Naive thymus-derived CD8-positive, alpha-beta T cell (primary cell): ENCODE measurements around the gene IL1RAPL2. TPM values are rescaled to one million over a fixed set of nuclear protein-coding genes. Genes with fewer than 3 reads are reported as not detected.
"Not testable (repeated sequence)": the region's sequence is repeated elsewhere in the genome, so short reads cannot be mapped to it uniquely, and the experiment has no call there.

Source experiments
- ATAC-seq, 2 donors: fragments of 150-1000 bp; cut with Tn5 transposase in 1 of 2; sonication (Bioruptor Pico), chemical (Tn5 transposase) in 1 of 2; 1 replicate in 1 of 2; 2 replicates in 1 of 2; pipeline ENCODE4 v1.10.0; 2021; ENCODE audit warnings: mild to moderate bottlenecking in 2 of 2, moderate library complexity in 2 of 2
- POLR2A ChIA-PET: fragments of 350-600 bp; sonication (Branson Sonifier 250); formaldehyde crosslinking; loops from one replicate; lab custom pipeline; 2021; ENCODE audit warnings: antibody characterized with exemption; lab: Charles Lee
- DNase-seq, 10 donors: peaks; one replicate each; pipeline versions ENCODE4 v3.0.0 to v3.0.0-alpha.2; 2020 to 2022
- H3K27ac Mint-ChIP-seq, 10 donors: one replicate each; pipeline ENCODE4 v1.8.0; 2020 to 2022; ENCODE audit warnings: mild to moderate bottlenecking in 10 of 10, mixed read lengths in 10 of 10, moderate library complexity in 4 of 10, inconsistent platforms in 1 of 10
- H3K27me3 Mint-ChIP-seq, 5 donors: one replicate each; pipeline ENCODE4 v1.8.0; 2021 to 2022; ENCODE audit warnings: mixed read lengths in 5 of 5
- H3K36me3 Mint-ChIP-seq, 3 donors: one replicate each; pipeline ENCODE4 v1.8.0; 2020 to 2022; ENCODE audit warnings: mixed read lengths in 3 of 3, mild to moderate bottlenecking in 2 of 3, inconsistent platforms in 1 of 3
- H3K4me1 Mint-ChIP-seq, 4 donors: one replicate each; pipeline ENCODE4 v1.8.0; 2021 to 2022; ENCODE audit warnings: mixed read lengths in 4 of 4
- H3K4me3 Mint-ChIP-seq, 10 donors: one replicate each; pipeline ENCODE4 v1.8.0; 2020 to 2022; ENCODE audit warnings: mild to moderate bottlenecking in 10 of 10, mixed read lengths in 10 of 10, moderate library complexity in 6 of 10, inconsistent platforms in 1 of 10
- H3K9me3 Mint-ChIP-seq, 9 donors: one replicate each; pipeline ENCODE4 v1.8.0; 2020 to 2022; ENCODE audit warnings: mixed read lengths in 9 of 9, mild to moderate bottlenecking in 3 of 9, inconsistent platforms in 1 of 9, moderate library complexity in 1 of 9
- polyA plus RNA-seq, 3 donors: library from polyadenylated mRNA; unstranded; fragments of 300-500 nt; fragmentation: Illumina TruSeq; gene quantifications; one replicate each; pipeline ENCODE4 v1.2.3, GENCODE V29; 2021
- total RNA-seq, 8 experiments: library from RNA in 2 of 8; stranded (reverse) in 2 of 8; gene quantifications; one replicate each; pipeline ENCODE4 v1.2.3 and lab custom pipeline; 2021 to 2026

Gene IL1RAPL2
- total and polyA plus RNA-seq, 5 experiments from 2014 or later: not detected

DNA sequence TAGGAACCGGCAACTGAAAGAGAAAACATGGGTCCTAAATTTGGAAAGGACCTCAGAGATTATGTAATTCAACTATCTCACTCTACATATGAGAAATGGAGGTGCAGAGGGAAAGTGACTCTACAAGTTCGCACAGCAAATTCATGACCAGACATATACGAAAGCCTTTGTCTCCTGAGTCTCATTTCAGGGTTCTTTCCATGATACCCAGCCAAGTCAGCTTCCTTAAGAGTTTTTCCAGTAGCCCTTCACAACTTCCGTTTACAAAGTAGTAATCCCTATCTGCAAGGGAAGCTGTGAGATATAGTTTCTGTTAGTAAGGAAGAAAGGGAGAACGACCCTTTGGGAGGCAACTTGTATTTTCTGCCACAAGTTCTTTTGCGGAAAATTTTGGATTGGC is 543.9 kb downstream of the IL1RAPL2 start:
- Mint-ChIP-seq H3K4me3 (no peak overlapping the region), H3K27me3 (no peaks in the 10 kb centered on the region), H3K27ac (no peak overlapping the region), H3K4me1 (no peaks in the 10 kb centered on the region), H3K9me3 (peaks cover 0 to 10% (median 0%) of the 10 kb centered on the region in 9 donors), H3K36me3 (no peaks in the 10 kb centered on the region)
- no peak for DNase-seq
- ATAC-seq: no peak
- POLR2A ChIA-PET: no interaction called here

DNA sequence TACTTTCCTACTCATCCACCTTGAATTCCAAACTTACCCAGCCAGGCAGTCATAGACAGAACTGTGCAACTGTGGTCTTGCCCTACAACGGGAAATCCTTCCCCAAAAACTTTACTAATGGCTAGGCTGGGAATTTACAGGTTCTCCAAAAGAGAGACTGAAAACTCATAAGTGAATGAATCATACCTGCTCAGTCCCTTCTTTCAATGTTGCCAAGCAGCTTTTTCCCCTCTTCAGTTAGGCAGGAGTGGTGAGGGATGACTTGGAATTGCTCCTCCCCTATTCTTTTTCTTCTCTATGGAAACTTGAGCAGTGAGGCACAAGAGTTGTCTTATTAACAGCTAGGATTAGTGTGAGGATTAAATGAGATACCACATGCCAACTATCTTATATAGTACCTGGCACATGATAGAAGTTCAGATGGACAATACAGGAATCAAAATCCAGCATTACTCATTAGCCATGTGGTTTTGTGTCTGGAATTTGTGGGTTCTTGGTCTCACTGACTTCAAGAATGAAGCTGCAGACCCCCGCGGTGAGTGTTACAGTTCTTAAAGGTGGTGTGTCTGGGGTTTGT is 548.6 kb downstream of the IL1RAPL2 start:
- Mint-ChIP-seq H3K27me3 (no peaks in the 10 kb centered on the region), H3K4me1 (no peaks in the 10 kb centered on the region), H3K27ac (no peak overlapping the region), H3K36me3 (no peaks in the 10 kb centered on the region), H3K4me3 (no peak overlapping the region), H3K9me3 (no peaks in the 10 kb centered on the region)
- ATAC-seq (no peak), DNase-seq (no peak)
- POLR2A ChIA-PET: no interaction called here

DNA sequence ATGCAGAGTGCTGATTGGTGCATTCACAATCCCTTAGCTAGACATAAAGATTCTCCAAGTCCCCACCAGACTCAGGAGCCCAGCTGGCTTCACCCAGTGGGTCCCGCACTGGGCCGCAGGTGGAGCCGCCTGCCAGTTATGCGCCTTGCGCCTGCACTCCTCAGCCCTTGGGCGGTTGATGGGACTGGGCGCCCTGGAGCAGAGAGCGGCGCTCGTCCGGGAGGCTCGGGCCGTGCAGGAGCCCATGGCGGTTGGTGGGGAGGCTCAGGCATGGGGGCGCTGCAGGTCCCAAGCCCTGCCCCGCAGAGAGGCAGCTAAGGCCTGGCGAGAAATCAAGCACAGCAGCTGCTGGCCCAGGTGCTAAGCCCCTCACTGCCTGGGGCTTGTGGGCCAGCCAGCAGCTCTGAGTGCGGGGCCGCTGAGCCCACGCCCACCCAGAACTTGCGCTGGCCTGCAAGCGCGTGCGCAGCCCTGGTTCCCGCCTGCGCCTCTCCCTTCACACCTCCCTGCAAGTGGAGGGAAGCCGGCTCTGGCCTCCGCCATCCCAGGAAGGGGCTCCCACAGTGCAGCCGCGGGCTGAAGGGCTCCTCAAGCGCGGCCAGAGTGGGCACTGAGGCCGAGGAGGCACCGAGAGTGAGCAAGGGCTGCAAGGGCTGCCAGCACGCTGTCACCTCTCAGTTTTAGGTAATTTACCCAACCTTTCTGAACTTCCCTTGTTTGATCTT is 549.8 kb downstream of the IL1RAPL2 start:
- H3K27me3 Mint-ChIP-seq, DNase-seq, H3K36me3 Mint-ChIP-seq, H3K9me3 Mint-ChIP-seq, POLR2A ChIA-PET, H3K4me3 Mint-ChIP-seq, H3K27ac Mint-ChIP-seq, H3K4me1 Mint-ChIP-seq, ATAC-seq: not testable (repeated sequence)

DNA sequence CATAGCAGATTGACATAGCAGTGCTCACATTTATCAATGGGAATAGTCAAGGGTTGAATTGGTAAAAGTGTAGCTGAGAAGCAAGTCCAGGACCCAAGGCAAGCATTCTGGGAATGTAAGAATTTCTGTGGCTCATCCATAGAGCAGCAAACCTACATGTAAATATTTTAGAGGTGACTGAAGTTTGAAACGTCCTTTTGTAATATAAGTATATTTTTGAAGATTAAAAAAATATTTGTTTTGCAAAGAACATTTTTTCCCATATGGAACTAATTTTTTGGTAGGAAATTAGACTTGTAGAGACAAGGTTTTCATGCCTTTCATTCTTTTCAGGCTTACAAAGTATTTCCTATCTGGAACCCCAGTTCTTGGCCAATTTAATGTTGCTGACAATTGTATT is 550.5 kb downstream of the IL1RAPL2 start:
- no peaks in the 10 kb centered on the region for H3K4me1 Mint-ChIP-seq
- DNase-seq: no peak
- no peak overlapping the region for H3K4me3 Mint-ChIP-seq
- no peaks in the 10 kb centered on the region for H3K27me3 Mint-ChIP-seq
- no peak overlapping the region for H3K27ac Mint-ChIP-seq
- no peaks in the 10 kb centered on the region for H3K9me3 Mint-ChIP-seq
- POLR2A ChIA-PET: no interaction called here
- no peaks in the 10 kb centered on the region for H3K36me3 Mint-ChIP-seq
- ATAC-seq: no peak

DNA sequence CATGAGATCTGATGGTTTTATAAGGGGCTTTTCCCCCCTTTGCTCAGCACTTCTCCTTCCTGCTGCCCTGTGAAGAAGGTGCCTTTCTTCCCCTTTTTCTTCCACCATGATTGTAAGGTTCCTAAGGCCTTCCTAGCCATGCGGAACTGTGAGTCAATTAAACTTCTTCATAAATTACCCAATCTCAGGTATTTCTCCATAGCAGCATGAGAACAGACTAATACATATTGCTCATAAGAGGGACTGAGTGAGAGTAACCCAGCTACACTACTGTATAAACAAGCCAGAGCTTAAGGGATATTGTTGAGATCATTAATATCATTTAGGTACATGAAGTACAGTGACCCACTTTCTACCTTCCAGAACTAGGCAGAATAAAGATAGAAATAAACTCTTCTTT is 551.6 kb downstream of the IL1RAPL2 start:
- ATAC-seq: no peak

DNA sequence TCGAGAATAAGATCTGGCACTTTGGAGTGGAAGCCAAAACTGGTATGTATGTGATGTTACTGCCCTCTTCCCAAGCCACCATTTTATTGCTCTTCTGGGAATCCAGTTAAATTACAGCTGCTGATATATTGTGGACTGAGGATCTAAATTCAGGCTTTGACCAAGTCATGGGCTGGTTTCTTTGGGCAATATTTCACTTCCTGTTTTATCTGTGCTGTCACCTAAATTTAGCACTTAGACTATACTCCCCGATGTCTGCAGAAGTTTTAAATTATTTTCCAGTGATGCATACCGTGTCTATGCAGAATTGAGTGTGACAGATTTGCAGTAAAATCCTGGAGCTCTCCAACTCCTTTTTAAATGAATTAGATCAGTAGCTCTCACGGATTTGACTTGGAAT is 554.5 kb downstream of the IL1RAPL2 start:
- ATAC-seq (no peak), DNase-seq (no peak)
- Mint-ChIP-seq H3K4me1 (no peaks in the 10 kb centered on the region), H3K4me3 (no peak overlapping the region), H3K9me3 (no peaks in the 10 kb centered on the region), H3K27me3 (no peaks in the 10 kb centered on the region), H3K27ac (no peak overlapping the region), H3K36me3 (no peaks in the 10 kb centered on the region)
- POLR2A ChIA-PET: no interaction called here

More for the DNA sequence above, 551.6 kb downstream of the IL1RAPL2 start:
- H3K4me3 Mint-ChIP-seq: no peak overlapping the region
- no peaks in the 10 kb centered on the region for H3K27me3 Mint-ChIP-seq
- DNase-seq: no peak
- H3K27ac Mint-ChIP-seq: no peak overlapping the region
- H3K9me3 Mint-ChIP-seq: no peaks in the 10 kb centered on the region
- no peaks in the 10 kb centered on the region for H3K4me1 Mint-ChIP-seq
- POLR2A ChIA-PET: no interaction called here
- no peaks in the 10 kb centered on the region for H3K36me3 Mint-ChIP-seq

DNA sequence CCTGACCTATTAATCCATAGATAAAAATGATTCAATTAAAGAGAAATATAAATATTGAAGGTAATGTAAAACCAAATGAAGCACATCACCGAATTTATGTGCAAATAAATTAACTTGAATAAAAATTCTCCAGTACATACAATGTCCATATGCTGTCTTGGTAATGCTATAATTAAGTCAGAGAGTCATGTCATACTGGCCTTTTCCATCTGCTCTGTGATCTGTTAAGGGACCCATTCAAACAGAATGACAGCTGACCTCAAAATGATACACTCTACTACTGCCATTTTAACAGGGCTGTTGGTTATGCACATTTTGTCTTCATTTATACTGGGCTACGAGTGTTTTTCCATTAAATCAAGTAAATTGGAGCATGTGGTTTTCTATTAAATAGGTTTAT is 555.2 kb downstream of the IL1RAPL2 start:
- Mint-ChIP-seq H3K4me1 (no peaks in the 10 kb centered on the region), H3K9me3 (no peaks in the 10 kb centered on the region), H3K27ac (no peak overlapping the region), H3K4me3 (no peak overlapping the region), H3K36me3 (no peaks in the 10 kb centered on the region), H3K27me3 (no peaks in the 10 kb centered on the region)
- POLR2A ChIA-PET: no interaction called here
- ATAC-seq: no peak
- no peak for DNase-seq

DNA sequence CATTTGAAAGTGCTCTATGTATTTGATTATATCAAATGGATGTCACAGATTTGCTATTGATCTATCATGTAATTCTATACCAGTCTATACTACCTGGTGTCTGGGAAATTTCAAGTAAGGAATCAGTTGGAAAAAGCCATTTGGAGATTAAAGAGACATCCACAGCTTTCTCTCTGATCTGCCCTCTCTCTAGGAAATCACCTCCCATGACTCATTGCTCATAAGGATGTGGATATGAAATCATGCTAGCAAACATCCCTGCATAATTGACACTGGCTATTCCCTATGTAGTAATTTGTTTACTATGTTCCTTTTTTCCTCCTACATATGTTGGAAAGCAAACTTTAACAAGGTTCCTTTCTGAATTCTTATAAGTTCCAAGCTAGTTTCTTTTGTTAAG is 560.2 kb downstream of the IL1RAPL2 start:
- Mint-ChIP-seq H3K4me3 (no peak overlapping the region), H3K4me1 (no peaks in the 10 kb centered on the region), H3K9me3 (no peaks in the 10 kb centered on the region), H3K27ac (no peak overlapping the region), H3K27me3 (peaks cover 0 to 2% (median 0%) of the 10 kb centered on the region in 5 donors), H3K36me3 (no peaks in the 10 kb centered on the region)
- DNase-seq (no peak), ATAC-seq (no peak)
- POLR2A ChIA-PET: no interaction called here

DNA sequence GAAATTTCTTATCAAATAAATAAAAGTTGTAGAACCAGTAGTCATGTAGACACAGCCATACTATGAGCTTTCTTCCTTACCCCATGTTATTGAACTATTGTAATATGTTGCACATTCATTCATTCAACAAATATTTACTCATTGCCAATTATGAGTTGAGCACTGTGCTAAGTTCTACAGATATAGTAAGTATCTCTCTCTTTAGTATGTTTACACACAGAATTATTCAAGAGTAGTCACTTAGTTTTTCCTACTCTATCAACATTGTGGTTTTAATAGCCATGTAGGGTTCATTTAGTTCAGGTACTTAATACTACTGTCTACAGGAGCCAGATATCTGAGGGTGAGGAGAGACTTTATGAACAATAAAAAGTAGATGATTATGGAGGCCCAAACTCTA is 568.3 kb downstream of the IL1RAPL2 start:
- Mint-ChIP-seq H3K27me3 (no peaks in the 10 kb centered on the region), H3K4me3 (no peak overlapping the region), H3K27ac (no peak overlapping the region), H3K9me3 (peaks cover 0 to 7% (median 0%) of the 10 kb centered on the region in 9 donors), H3K4me1 (no peaks in the 10 kb centered on the region), H3K36me3 (no peaks in the 10 kb centered on the region)
- POLR2A ChIA-PET: no interaction called here
- ATAC-seq (no peak), DNase-seq (no peak)

DNA sequence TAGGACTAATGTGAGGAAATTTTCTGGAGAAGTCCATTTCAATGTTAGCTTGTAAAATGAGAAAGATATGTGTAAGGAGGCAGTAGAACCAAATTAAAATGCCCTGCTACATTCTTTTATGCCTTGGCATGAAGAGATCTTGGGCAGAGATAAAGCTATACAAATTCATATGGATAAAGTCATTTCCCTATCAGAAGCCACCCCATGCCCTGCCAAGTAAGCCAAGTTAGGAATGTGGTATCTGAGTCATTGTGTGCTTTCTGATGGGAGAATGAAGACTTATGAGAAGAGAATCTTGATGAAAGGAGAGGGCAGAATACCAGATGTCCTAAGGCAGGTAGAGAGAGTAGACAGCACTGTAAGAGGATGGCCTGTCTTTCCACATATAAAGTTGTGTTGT is 570.8 kb downstream of the IL1RAPL2 start:
- peaks cover 0 to 7% (median 0%) of the 10 kb centered on the region in 9 donors for H3K9me3 Mint-ChIP-seq
- H3K4me3 Mint-ChIP-seq: no peak overlapping the region
- no peak overlapping the region for H3K27ac Mint-ChIP-seq
- H3K4me1 Mint-ChIP-seq: no peaks in the 10 kb centered on the region
- no peak for DNase-seq
- no peak for ATAC-seq
- POLR2A ChIA-PET: no interaction called here
- no peaks in the 10 kb centered on the region for H3K36me3 Mint-ChIP-seq
- H3K27me3 Mint-ChIP-seq: no peaks in the 10 kb centered on the region

DNA sequence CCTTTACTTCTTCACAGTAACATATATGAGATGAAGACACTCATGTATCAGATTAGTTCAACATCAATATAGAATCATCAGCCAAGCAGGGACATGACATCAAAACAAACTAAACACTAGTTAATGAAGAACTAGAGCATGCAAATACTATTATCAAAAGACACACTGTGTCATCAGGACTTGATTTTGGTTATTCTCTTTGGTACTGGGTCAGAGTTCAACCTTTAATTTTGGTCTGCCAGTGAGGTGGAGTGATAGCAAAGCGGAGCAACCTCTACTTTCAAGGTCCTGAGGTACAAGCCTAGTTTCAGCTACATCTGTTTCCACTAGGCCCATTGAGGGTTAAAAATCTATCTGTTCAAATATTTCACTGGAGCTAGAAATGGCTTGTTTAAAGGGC is 584.0 kb downstream of the IL1RAPL2 start:
- no peak for DNase-seq
- no peaks in the 10 kb centered on the region for H3K27me3 Mint-ChIP-seq
- H3K4me3 Mint-ChIP-seq: no peak overlapping the region
- H3K9me3 Mint-ChIP-seq: peaks cover 0 to 3% (median 0%) of the 10 kb centered on the region in 9 donors
- H3K36me3 Mint-ChIP-seq: no peaks in the 10 kb centered on the region
- H3K27ac Mint-ChIP-seq: no peak overlapping the region
- no peak for ATAC-seq
- no peaks in the 10 kb centered on the region for H3K4me1 Mint-ChIP-seq
- POLR2A ChIA-PET: no interaction called here

DNA sequence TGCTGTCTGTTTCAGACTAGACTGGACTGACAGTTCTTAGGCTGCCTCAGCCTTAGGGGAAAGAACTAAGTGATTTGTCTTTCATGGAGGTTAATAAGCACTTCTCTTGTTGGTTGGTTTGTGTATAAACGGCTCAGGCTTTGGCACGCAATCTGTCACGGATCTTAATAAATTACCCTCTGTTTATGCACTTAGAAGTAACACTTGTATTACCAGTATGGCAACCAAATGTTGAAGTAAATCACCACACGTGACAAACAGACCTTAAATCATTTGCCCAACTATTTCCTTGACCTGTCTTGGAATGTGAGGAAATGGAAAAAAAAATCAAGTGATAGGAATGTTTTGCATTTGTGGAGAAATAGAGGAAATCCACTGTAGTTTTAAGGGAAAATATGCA is 584.6 kb downstream of the IL1RAPL2 start:
- H3K4me1 Mint-ChIP-seq: no peaks in the 10 kb centered on the region
- no peak for DNase-seq
- no peaks in the 10 kb centered on the region for H3K27me3 Mint-ChIP-seq
- H3K36me3 Mint-ChIP-seq: no peaks in the 10 kb centered on the region
- no peak overlapping the region for H3K27ac Mint-ChIP-seq
- peaks cover 0 to 3% (median 0%) of the 10 kb centered on the region in 9 donors for H3K9me3 Mint-ChIP-seq
- ATAC-seq: no peak
- POLR2A ChIA-PET: no interaction called here
- no peak overlapping the region for H3K4me3 Mint-ChIP-seq

DNA sequence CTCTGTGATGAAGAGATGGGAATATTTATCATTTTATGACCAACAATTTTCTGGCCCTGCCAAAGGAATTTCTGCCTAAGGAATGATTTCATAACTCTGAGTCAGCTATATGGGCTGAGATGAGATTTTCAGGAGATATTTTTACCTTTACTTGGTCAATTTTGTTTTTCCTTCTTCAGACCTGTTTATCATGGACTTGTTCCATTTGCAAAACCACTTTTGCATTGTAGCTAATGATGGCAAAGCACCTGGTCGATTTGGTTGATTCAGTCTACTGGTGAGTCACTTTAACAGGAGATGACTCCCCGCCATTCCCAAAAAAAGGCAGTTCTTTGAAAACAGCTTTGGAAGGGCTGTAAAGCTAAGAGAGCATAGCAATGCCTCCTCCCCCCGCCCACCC is 601.2 kb downstream of the IL1RAPL2 start:
- no peak for DNase-seq
- H3K27ac Mint-ChIP-seq: no peak overlapping the region
- H3K36me3 Mint-ChIP-seq: no peaks in the 10 kb centered on the region
- H3K9me3 Mint-ChIP-seq: peaks cover 0 to 2% (median 0%) of the 10 kb centered on the region in 9 donors
- POLR2A ChIA-PET: no interaction called here
- H3K27me3 Mint-ChIP-seq: no peaks in the 10 kb centered on the region
- no peaks in the 10 kb centered on the region for H3K4me1 Mint-ChIP-seq
- ATAC-seq: no peak
- no peak overlapping the region for H3K4me3 Mint-ChIP-seq

DNA sequence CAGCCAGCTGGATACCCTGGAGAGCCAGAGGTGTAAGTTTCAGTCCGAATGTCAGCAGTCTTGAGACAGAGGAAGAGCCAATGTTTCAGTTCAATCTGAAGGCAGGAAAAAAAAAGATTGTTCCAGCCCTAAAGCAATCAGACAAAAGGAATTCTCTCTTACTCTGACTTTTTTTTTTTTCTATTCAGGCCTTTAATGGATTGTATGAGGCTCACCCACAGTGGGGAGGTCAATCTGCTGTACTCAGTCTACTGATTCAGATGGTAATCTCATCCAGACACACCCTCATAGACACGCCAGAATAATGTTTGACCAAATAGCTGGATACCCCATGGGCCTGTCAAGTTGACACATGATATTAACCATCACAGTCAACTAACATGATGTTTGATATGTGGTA is 602.6 kb downstream of the IL1RAPL2 start:
- Mint-ChIP-seq H3K36me3 (no peaks in the 10 kb centered on the region), H3K4me1 (no peaks in the 10 kb centered on the region), H3K9me3 (peaks cover 0 to 2% (median 0%) of the 10 kb centered on the region in 9 donors), H3K27me3 (no peaks in the 10 kb centered on the region), H3K27ac (no peak overlapping the region), H3K4me3 (no peak overlapping the region)
- POLR2A ChIA-PET: no interaction called here
- DNase-seq (no peak), ATAC-seq (no peak)
